GM21515 (cell line): Measurements from ENCODE around the gene STK4.

Source experiments
- ATAC-seq: cut with Tn5 transposase; IDR thresholded peaks from one replicate; pipeline ENCODE4 v1.9.1; 2021; ENCODE audit not compliant: unreplicated experiment

The STK4 gene

DNA sequence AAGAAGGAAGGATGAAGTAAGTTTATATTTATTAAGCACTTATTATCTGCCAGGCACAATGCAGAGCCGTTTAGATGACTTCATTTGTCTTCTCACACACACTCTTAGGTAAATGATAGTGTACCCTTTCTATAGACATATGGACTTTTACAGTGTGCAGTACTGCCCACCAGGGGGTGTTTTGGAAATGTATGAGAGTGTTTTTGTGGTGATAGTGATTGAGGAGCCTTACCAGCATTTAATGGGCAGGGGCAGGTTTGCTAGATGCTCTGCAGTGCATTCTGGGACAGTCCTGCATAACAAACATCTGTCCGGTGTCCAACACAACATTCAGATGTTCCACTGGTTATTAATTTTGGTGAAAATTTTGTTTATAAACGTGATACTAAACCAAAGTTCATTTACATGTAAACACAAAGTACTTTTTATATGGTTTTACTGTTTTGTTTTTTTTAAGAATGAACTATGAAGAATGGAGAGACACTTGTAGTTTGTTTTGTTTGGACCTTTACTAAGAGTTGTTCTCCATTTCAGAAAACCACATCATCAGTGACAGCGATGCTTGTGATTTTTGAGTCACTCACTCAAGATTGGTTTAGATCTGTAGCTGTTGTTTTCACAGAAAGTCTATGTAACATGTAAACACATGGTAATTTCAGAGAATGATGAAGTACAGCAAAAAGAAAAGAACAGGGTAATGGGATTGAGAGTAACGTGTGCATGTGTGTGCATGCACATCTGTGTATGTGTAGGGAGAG, 114.7 kb downstream of the STK4 start:
- no peak for ATAC-seq

DNA sequence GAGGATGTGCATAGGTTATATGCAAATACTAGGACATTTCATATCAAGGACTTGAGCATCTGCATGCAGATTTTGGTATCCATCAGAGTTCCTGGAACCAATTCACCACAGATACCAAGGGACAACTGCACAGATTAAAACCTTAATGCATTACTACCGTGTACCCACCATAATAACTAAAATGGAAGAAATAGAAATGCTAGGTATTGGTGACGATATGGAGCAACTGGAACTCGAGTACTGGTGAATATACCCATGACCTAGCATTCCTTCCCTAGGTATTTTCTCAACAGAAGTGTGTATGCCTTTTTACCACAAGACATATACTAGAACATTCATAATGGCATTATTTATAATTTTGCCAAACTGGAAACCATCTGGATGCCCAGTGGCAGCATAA, 116.2 kb downstream of the STK4 start:
- no peak for ATAC-seq

DNA sequence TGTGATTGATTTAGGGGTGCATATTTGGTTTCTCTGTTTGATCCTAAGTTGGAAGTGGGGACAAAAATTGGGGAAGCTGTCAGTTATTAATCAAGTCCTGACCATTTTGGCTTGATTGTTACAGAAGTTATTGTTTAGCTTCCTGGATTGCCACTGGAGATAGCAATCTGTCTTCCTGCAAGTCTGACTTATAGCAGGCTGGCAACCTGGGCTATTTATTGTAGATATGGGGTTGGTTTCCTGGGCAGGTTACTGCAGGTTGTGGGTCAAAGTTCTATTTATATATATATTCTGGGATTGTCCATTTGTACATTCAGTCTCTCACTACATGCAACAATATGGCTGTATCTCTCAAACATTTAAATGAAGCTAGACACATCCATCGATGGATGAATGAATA, 116.8 kb downstream of the STK4 start:
- ATAC-seq, result no peak

DNA sequence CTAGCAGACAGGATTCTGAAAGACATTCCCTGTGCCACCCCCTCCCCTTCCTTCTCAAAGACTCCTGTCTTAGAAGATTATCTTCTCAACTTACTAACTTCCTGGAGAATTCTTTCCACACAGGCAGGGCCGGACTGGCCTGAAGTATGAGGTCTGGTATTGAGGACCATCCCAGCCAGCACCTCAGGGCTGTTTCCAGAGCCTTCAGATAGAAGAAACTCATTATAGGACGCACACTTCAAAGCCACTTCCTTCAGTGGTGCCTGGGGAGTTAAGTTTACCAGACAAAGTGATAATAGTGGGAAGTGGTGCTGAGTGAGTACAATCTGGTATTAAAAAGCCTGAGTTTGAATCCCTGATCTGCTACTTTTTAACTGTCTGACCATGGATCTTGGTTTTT, 119.0 kb downstream of the STK4 start:
- no peak for ATAC-seq

DNA sequence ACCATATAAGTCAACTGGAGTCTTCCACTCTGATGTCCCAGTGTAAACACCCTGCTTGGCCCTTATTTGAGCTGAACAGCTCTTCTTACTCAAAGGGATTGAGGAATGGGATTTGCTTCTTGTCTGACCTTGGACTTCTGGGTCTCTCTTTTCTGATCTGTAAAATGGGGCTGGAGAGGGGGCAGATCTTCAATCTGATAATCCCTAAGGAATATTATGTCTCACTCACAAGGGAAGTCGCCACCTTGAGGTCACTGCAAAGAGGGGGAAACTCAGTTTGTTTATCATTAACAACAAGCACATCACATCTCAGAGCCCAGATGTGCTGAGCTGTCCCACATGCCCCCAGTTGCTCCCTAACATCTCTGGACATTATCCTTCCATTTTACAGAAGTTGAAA, 119.6 kb downstream of the STK4 start:
- no peak for ATAC-seq

DNA sequence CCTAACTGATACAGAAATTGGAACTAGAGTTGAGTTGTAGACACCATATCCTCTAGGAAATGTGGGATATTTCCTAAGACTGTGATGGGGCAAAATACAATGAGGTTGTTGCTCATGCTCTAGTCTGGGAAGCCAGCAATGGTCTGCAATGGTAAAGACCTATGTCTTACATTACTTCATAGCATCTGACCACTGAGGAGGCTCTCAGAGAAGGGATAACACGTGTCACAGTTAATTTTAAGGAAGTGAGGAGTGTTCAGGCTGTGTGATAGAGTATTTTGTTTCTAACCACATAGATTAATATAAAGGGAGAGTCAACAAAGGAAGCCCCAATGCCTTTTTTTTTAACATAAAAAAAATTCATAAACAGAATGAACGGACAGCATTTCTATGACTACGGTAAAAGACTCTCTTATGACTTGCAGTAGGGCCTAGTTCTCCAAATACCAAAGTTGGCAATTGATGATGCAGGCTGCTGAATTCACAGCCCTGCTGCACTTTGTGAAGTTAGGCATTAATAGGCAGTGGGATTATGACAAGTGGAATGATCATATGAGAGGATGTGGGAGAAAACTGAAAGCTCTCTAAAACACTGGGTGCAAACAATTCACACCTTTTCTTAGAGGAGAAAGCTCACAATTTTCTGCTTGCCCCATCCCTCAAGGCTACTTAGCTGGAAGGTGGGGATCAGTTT, 120.9 kb downstream of the STK4 start:
- no peak for ATAC-seq

DNA sequence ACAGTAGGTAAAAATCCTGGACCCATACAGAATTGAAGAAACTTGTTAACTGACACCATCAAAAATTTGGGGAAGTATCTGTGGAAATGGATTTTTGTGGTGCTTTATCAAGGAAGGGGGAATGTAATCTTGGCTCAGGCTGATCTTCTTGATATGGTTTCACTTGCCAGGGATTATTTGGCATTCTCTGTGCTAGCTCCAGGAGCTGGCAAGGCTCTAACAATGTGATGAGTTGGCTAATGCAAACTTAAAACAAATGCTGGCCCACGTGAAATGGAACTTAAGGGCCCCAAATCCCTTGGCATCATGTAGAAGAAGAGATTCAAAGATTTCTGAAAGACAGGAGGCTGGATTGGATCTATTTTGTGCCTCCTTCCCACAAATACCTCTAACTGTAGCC, 121.5 kb downstream of the STK4 start:
- no peak for ATAC-seq

DNA sequence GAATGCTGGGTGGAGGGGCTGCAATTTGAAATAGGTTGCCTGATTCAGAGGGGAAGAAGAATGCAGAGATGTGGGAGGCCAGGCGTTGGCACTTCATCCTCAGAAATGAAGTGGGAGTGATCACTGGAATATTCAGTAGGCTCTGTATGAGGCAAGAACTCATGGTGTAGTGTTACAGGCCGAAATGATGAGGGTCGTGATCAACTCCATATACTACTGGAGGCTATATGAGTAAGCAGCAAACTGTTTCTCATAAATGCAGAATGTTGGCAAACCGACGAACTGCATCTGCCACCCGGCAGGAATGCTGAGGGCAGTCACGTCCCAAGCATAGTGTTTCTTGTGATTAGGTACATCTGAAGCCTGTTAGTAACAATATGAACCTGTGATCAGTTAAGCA, 121.9 kb downstream of the STK4 start:
- ATAC-seq, result no peak

DNA sequence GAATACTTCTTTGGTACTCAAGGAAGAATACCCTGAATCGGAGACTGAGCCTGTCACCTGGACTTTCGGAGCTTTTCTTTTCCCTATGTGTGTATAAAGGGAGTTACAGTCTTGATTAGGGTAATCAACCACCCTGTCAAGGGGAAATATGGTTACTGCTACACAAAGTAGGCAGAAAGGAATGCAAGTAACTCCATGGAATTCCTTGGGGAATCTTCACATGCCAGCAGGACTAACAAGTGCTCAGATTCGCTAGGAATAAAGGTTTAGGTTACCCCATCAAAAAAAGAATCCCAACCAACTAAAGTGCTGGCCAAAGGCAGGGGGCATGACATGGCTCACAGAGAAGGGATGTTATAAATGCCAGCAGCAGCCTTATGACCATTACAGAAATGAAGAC, 124.2 kb downstream of the STK4 start:
- ATAC-seq, result no peak

DNA sequence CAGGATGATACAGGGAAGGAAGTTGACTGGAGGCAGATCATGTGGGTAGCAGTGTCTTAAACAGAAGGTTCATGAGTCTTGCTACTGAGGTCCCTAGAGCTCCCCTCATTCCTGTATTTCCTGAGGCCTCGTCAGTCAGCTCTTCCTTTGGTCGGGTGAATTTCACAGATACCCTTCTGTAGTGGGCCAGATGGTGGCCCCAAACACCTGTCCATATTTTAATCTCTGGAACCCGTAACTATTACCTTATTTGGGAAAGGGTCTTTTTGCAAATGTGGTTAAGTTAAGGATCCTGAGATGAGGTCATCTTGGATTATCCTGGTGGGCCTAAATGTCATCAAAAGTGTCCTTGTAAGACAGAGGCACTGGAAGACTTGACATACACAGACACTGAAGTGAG, 125.1 kb downstream of the STK4 start:
- ATAC-seq, result no peak

DNA sequence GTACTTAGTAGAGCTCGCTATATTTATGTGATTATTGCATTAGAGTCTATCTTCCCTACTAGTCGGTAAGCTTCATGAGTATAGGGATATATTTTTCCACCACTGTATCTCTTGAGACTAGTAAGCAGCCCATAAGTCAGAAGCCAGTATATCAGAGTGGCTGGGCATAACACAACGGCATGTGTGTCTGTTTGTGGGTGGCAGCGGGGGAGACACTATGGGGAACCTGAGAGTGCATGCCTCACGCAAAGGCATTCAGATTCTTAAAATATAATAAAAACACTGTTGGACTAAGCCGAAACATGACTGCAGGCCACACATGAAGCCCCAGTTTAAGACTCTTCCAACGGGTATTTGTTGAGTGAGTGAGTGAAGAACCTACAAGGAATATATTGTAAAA, 126.6 kb downstream of the STK4 start:
- ATAC-seq, result no peak

DNA sequence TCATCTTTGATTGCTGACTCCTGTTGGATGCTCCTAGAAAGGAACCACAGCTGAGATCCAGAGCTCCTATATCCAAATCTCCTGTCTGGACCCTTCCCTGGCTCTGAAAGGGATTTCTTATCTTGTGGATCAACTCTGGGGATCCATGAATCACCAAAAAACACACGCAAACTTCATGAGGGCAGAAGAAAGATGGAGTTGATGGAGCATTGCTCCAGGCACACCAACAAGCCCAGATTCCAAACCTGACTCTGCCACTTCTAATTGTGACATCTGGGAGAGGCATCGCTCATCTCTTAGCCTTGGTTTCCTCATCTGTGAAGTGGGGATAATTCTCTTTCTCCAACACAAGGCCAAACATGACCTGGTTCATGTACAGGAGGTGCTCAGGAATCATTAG, 127.9 kb downstream of the STK4 start:
- ATAC-seq, result no peak

DNA sequence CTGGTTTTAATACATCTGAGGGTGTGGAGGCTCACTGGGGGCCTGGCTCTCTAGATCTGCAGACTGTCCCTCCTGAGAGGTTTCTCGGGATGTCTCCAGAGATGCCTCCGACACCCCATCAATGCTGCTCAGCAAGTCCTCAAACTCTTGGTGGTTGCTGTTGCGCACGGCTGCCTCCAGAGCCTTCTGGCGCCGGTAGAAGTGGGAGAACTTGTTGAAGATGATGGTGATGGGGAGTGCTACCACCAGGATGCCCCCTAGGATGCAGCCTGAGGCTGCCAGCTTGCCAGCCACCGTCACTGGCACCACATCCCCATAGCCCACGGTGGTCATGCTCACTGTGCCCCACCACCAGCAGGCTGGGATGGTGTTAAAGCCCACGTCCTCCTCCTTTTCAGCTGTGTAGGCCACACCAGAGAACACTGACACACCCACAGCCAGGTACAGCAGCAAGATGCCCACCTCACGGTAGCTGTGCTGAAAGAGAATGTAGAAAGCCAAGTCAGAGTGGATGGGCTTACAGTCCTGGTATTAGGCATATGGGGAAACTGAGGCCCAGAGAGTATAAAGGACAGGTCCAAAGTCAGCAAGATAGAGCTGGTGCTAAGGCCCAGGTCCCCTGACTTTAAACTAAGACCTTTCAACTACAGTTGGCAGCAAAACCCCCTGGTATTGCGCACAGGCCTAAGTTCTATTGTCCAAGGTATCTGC, 128.7 kb downstream of the STK4 start:
- no peak for ATAC-seq

DNA sequence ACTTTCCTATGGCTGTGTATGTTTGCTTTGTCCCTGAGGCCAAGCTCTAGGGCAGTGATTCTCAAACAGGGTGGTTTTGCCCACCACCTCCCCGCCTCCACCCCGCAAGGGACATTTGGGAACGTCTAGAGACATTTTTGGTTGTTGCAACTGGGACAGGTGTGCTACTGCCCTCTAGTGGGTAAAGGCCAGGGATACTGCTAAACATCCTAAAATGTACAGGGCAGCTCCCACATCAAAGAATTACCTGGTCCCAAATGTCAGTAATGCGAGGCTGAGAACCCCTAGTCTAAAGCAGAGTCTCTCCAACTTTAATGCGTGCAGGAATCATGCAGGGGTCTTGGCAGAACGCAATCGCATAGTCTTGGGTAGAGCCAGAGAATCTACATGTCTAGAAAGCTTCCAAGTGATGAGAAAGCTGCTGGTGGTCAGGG, 129.5 kb downstream of the STK4 start:
- ATAC-seq, result no peak

DNA sequence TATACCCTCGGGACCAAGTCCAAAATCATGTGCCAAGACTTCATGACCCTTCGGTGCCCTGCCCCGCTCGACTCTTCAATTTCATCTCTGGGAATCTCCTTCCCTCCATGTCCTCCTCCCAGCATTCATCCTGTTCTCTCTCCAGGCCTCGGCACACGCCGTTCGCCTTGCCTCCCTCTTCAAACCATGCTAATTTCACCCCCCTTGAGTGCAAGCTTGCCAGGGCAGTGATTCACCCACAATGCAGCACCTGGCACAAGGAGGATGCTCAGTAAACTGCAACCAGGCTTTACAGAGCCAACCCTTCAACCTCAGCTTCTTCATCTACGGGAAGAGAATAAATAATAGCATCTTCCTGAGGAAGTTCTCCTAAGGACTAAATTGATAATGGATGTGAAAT, 130.5 kb downstream of the STK4 start:
- ATAC-seq, result no peak

DNA sequence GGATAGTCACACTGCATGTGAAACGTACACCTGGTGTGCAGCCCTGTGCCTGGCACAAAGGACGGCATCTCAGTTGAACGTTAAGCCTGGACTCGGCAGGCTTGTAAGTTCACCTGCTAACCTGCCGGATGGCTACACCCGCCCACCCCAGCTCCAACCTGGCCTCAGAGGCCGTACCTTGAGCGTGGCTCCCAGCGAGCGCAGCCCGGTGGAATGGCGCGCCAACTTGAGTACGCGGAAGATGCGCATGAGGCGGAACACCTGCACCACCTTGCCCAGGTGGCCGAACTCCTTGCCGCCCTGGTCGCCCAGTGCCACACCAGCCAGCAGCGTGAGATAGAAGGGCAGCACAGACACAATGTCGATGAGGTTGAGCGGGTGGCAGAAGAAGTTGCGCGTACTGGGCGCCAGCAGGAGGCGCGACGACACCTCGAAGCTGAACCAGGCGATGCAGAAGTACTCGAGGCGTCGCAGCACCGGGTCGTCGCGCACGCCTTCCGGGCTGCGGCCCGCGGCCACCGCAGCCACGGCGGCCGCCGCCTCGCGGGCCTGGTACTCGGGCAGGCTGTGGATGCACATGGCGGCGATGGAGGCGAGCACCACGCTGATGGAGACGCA, 131.3 kb downstream of the STK4 start:
- ATAC-seq, result no peak

DNA sequence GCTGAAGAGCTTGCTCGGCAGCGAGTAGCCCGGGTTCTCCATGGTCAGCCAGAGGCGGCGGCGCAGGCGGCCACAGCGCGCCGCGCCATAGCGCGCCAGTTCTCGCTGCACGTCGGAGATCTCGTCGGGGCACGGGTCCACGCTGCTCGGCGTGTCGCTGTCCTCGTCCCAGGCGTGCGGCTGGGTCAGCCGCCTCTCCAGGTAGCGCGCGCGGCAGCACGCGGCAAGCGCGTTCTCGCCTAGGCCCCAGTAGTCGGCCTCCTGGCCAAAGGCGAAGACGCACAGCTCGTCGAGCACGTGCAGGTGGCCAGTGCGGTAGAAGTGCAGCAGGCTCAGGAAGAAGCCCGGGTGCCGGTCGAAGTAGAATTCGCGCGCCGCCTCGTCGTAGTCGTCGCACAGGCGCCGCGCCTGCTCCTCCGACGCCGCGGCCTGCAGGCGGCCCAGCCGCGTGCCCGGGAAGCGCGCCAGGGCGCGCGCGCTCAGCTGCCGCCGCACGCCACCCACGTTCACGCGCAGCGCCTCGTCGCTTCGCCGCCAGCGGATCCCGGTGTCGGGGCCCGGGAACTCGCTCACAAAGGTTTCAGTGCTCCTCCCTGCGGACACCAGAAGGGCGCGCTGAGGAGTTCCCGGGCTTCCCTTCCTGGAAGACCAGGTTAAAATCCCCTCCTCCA, 131.9 kb downstream of the STK4 start:
- no peak for ATAC-seq

DNA sequence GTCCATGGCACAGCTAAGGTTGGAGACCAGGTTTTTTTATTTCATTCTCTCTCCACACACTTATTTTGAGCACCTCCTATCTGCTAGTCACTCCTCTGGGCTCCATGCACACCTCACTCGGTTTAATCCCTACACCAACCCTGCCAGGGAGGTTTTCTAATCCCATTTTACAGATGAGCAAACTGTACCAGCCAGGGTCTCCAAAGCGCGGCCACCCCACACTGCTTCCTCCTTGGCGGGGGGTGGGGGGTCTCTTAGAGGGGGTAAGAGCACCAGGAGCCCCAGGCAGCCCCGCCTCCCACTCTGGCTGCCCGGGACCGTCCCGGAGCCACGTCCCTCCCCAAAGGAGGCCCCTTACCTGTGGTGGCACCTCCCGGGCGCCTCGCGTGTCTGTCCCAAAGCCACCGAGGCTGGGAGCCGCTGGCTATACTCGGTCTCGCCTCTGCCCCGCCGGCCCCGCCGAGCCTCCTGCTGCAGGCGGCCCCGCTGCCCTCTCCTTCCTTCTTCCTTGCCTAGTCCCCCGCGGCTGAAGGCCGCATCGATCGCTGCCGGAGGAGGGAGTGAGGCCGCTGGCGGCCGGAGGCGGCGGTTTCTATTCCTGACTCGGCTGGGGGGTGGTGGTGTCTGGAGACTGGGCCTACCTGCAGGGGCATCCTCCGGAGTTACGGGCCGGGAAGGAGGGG, 134.4 kb downstream of the STK4 start, which contains the start of gene KCNS1:
TSS of gene KCNS1 (minus strand) at position 565 of the 683 bp plus-strand sequence. CDS start 1,891 bp downstream, outside the sequence.
- ATAC-seq, result no peak

DNA sequence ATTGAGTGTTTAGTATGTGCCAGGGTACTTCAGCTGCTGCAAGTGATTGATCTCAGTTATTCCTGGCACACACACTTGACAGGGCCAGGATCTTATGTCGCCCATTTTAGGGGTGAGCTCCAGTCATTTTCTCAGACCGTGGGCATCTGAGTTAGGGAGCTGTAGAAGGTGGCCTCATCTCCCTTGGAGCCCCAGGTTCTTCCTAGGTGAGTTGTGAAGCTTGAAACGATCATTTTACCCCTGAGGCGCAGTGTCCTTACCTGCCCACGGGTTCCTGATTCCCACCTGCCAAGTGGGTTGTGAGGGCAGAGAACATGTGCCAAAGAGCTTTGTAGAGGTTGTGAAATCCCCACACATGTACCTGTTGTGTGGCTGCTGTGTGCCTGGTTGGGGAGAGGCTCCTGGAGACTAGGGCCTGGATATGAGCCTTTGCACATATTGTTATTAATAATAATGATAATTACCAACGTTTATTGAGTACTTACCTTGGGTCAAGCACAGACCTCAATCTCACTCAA, 135.1 kb downstream of the STK4 start:
- ATAC-seq, result no peak

DNA sequence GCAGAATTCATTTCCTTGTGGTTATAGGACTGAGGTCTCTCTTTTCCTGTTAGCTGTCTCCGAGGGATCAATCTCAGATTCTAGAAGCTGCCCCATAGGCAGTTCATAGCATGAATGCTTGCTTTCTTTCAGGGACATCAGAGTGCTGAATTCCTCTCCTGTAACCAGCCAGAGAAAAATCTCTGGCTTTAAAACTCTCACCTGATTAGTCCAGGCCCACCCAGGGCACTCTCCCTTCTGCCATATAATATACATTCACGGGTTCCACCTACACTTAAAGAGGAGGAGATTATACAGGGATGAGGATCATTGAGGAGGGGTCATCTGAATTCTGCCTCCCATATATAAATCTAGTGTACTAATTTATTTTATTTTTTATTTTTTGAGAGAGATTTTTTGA, 136.8 kb downstream of the STK4 start:
- ATAC-seq, result no peak
